ENCODE data around the gene LYZL1. TPM values are rescaled to one million over a fixed set of nuclear protein-coding genes. Genes with fewer than 3 reads are reported as not detected.

Gene LYZL1
- total and polyA plus RNA-seq, 2 of the 8 experiments (the other 6 are each of a cell fraction or from before 2014, with no cell fraction given): not detected

DNA sequence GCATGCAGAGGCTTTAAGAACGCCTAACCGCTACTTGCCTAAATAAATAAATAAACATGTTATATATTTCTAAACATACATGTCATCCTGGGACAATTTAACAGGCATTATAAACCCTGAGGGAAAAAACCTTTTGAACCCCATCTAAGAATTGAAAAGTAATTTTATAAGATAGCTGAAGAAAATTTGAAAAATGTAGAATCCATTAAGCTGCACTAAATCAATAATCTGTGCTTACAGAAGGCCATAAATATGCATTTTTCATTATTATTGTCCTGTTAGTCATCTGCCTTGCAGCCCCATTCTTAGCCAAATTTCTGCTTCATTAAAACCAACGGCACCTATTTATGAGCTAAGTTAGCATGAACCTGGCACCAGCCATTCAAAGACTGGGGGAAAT lies 24.2 kb downstream of the LYZL1 start (continued):
- no peak for TF ChIP-seq RAD21 (IDR thresholded peaks at IDR 0.05 in 1 of 2, conservative IDR thresholded peaks at IDR 0.05 in 1 of 2; ENCODE audit: low read depth in 2 of 2, low read length in 2 of 2)
- no peak for TF ChIP-seq E2F6 (IDR thresholded peaks at IDR 0.05)
- no peak for TF ChIP-seq CBX5 (IDR thresholded peaks at IDR 0.05; ENCODE audit: low read depth, low read length)
- no peak for TF ChIP-seq NRF1 (IDR thresholded peaks at IDR 0.05; ENCODE audit: low read depth, low read length)

All from H1 (cell line).